A549 (cell line): ENCODE results near the gene LLCFC1. TPM values are rescaled to one million over a fixed set of nuclear protein-coding genes. Genes with fewer than 3 reads are reported as not detected.

Experiments used
- ATAC-seq, 2 experiments: fragments of 200-7000 bp in 1 of 2; fragments of >200 bp in 1 of 2; cut with Nextera tagmentation in 1 of 2; cut with Tn5 transposase in 1 of 2; 3 replicates each; pipeline versions ENCODE4 v1.8.0 to v1.9.1; 2018 to 2020; ENCODE audit warnings: mild to moderate bottlenecking in 1 of 2, moderate library complexity in 1 of 2
- CTCF ChIA-PET: fragments of 300-600 bp; sonication (Branson Sonifier 250); formaldehyde crosslinking; extraction: SDS; loops from one replicate; lab custom pipeline; 2021; ENCODE audit warnings: antibody characterized with exemption, inconsistent platforms; lab: Yijun Ruan, JAX
- POLR2A ChIA-PET: fragments of 350-600 bp; formaldehyde crosslinking; extraction: SDS; loops from one replicate; lab custom pipeline; 2021; ENCODE audit warnings: antibody characterized with exemption, inconsistent platforms; lab: Yijun Ruan, JAX
- DNase-seq, 2 experiments: peaks; one replicate each; pipeline versions ENCODE4 v3.0.0 to v3.0.0-alpha.2; 2011 to 2016; ENCODE audit warnings: low read depth in 1 of 2, low spot score in 1 of 2
- FAIRE-seq: peaks from 2 replicates; lab custom pipeline; 2011; peaks lifted over from hg19 to GRCh38; lab: Jason Lieb, UNC
- H3K27ac ChIP-seq, 2 experiments: fragments of >200 bp; sonication (Bioruptor Twin); formaldehyde crosslinking; 3 replicates each; pipeline ENCODE4 v1.5.1; 2016 to 2017
- H3K4me1 ChIP-seq: fragments of >200 bp; sonication (Bioruptor Twin); formaldehyde crosslinking; 3 replicates; pipeline ENCODE4 v1.6.1; 2016
- H3K4me2 ChIP-seq: fragments of >200 bp; sonication (Bioruptor Twin); formaldehyde crosslinking; 3 replicates; pipeline ENCODE4 v1.6.1; 2016
- H3K4me3 ChIP-seq: fragments of >200 bp; sonication (Bioruptor Twin); formaldehyde crosslinking; 3 replicates; pipeline ENCODE4 v1.5.1; 2016
- H3K9me3 ChIP-seq: fragments of >200 bp; sonication (Bioruptor Twin); formaldehyde crosslinking; 3 replicates; pipeline ENCODE4 v1.6.1; 2016
- CTCF ChIP-seq: fragments of >200 bp; sonication (Bioruptor Twin); formaldehyde crosslinking; IDR thresholded peaks from 3 replicates; pipeline ENCODE4 v1.5.1; 2016
- EHF ChIP-seq: fragments of 250-450 bp; sonication (Bioruptor Pico); IDR thresholded peaks from 2 replicates; pipeline ENCODE4 v1.5.0; 2020; ENCODE audit warnings: mild to moderate bottlenecking
- ELK1 ChIP-seq: fragments of 150-350 bp; IDR thresholded peaks from 2 replicates; pipeline ENCODE4 v1.6.1; 2014; ENCODE audit warnings: low read depth, mild to moderate bottlenecking, low read length
- FOSL2 ChIP-seq, 2 experiments: fragments of 450-650 bp in 1 of 2; fragments of >200 bp in 1 of 2; sonication (Bioruptor Twin) in 1 of 2; formaldehyde crosslinking; IDR thresholded peaks; 2 replicates each; pipeline versions ENCODE4 v1.5.0 to v1.6.1; 2016 to 2020; ENCODE audit warnings: mild to moderate bottlenecking in 1 of 2, moderate library complexity in 1 of 2
- JUNB ChIP-seq: fragments of >200 bp; sonication (Bioruptor Twin); formaldehyde crosslinking; IDR thresholded peaks from 2 replicates; pipeline ENCODE4 v1.6.1; 2016
- KDM1A ChIP-seq: fragments of 200-600 bp; sonication (generic); IDR thresholded peaks from 2 replicates; pipeline ENCODE4 v1.6.1; 2016; ENCODE audit warnings: low read depth, mild to moderate bottlenecking
- KDM5A ChIP-seq: fragments of 200-600 bp; sonication (generic); IDR thresholded peaks from 2 replicates; pipeline ENCODE4 v1.6.1; 2016; ENCODE audit warnings: antibody characterized with exemption, mild to moderate bottlenecking
- MAFK ChIP-seq: fragments of 450-650 bp; IDR thresholded peaks from 2 replicates; pipeline ENCODE4 v1.6.1; 2014; ENCODE audit not compliant: partially characterized antibody
- MAX ChIP-seq: IDR thresholded peaks from 2 replicates; pipeline ENCODE4 v1.6.1; 2012
- NR3C1 ChIP-seq: fragments of >200 bp; sonication (Bioruptor Twin); formaldehyde crosslinking; IDR thresholded peaks from 3 replicates; pipeline ENCODE4 v1.6.1; 2017
- PBX3 ChIP-seq: IDR thresholded peaks from 2 replicates; pipeline ENCODE4 v1.6.1; 2012
- POLR2AphosphoS2 ChIP-seq: conservative IDR thresholded peaks from 2 replicates; pipeline ENCODE4 v1.6.1; 2012; ENCODE audit warnings: low read length, improper control_type of control experiment, inconsistent platforms
- RCOR1 ChIP-seq: fragments of 150-350 bp; IDR thresholded peaks from 2 replicates; pipeline ENCODE4 v1.6.1; 2014; ENCODE audit warnings: antibody characterized with exemption, low read length, low read depth
- RFX5 ChIP-seq: fragments of 450-650 bp; IDR thresholded peaks from 2 replicates; pipeline ENCODE4 v1.7.1; 2014; ENCODE audit warnings: antibody characterized with exemption, mild to moderate bottlenecking, moderate library complexity
- SMC3 ChIP-seq: fragments of >200 bp; sonication (Bioruptor Twin); formaldehyde crosslinking; IDR thresholded peaks from 3 replicates; pipeline ENCODE4 v1.6.1; 2018; ENCODE audit warnings: inconsistent platforms
- SREBF2 ChIP-seq: fragments of 450-650 bp; IDR thresholded peaks from 2 replicates; pipeline ENCODE4 v1.6.1; 2014; ENCODE audit warnings: mild to moderate bottlenecking, moderate library complexity
- ZC3H11A ChIP-seq: fragments of 450-650 bp; IDR thresholded peaks from 2 replicates; pipeline ENCODE4 v1.6.1; 2014; ENCODE audit warnings: antibody characterized with exemption, mild to moderate bottlenecking
- ZFP36 ChIP-seq: fragments of 450-650 bp; IDR thresholded peaks from 2 replicates; pipeline ENCODE4 v1.6.1; 2014; ENCODE audit warnings: borderline replicate concordance; ENCODE audit not compliant: partially characterized antibody
- ZNF302 ChIP-seq: fragments of 250-450 bp; sonication (Bioruptor Pico); IDR thresholded peaks from 2 replicates; pipeline ENCODE4 v1.9.0; 2021; ENCODE audit warnings: inconsistent platforms, mild to moderate bottlenecking, moderate library complexity
- ZSCAN20 ChIP-seq: fragments of 250-450 bp; sonication (Bioruptor Pico); IDR thresholded peaks from 2 replicates; pipeline ENCODE4 v1.8.0; 2022; ENCODE audit warnings: mild to moderate bottlenecking, moderate library complexity
- WGBS: methylation state at CpG from one replicate; pipeline ENCODE4 v1.1.6; 2017; ENCODE audit errors: missing lambda C conversion rate; 5-methylcytosine and 5-hydroxymethylcytosine counted together
- polyA plus RNA-seq, 4 experiments: library from polyadenylated mRNA; depleted of rRNA in 3 of 4; stranded (reverse); fragments of >200 nt; fragmentation: RNase III in 1 of 4; extraction: RNeasy Plus Mini Kit Qiagen cat#74134 plus additional on column Dnase treatment in 1 of 4; gene quantifications; 2 replicates in 3 of 4; 3 replicates in 1 of 4; pipeline ENCODE4 v1.2.3, GENCODE V29; 2011 to 2017

The LLCFC1 gene
- polyA plus RNA-seq, 2 of the 4 experiments (the other 2 are of a cell fraction), result not detected

- DNase-seq (no peak), FAIRE-seq (no peak), ATAC-seq (no peak)
- no peaks in the 10 kb centered on the region for H3K4me1 ChIP-seq
- no peak overlapping the region for H3K27ac ChIP-seq
- H3K4me2 ChIP-seq, result no peak overlapping the region
- 0% methylated on average over 2 of the region's 2 CpGs for WGBS
- CTCF ChIA-PET, result interaction anchor here (1.2 kb wide), 1 partner anchor 46 kb away, joined by 3 read pairs; no protein-coding TSS in a partner anchor
- POLR2A ChIA-PET, result no interaction called here
- H3K4me3 ChIP-seq, result no peak overlapping the region
- no peaks in the 10 kb centered on the region for H3K9me3 ChIP-seq
- TF ChIP-seq EHF (no peak), KDM1A (no peak), FOSL2 (IDR thresholded peaks at IDR 0.05) (no peak), FOSL2 (CRISPR knock-in tag; IDR thresholded peaks at IDR 0.05) (no peak), CTCF (no peak), JUNB (no peak), POLR2AphosphoS2 (no peak), KDM5A (no peak), ZC3H11A (no peak), PBX3 (no peak), MAFK (no peak), RFX5 (no peak), ELK1 (no peak), ZFP36 (no peak), SREBF2 (no peak), SMC3 (no peak)
Measured at GRCh38 chr7:142916508-142916907, 22.8 kb upstream of the LLCFC1 start.

- no peaks in the 10 kb centered on the region for H3K4me1 ChIP-seq
- ChIA-PET CTCF (interaction anchor here (0.6 kb wide), 1 partner anchor 1455 kb away, joined by 3 read pairs; no protein-coding TSS in a partner anchor), POLR2A (no interaction called here)
- H3K4me3 ChIP-seq, result no peak overlapping the region
- 0% methylated on average over 3 of the region's 3 CpGs for WGBS
- no peak overlapping the region for H3K27ac ChIP-seq
- FAIRE-seq, result no peak
- no peak for DNase-seq
- H3K9me3 ChIP-seq, result no peaks in the 10 kb centered on the region
- H3K4me2 ChIP-seq, result no peak overlapping the region
- no peak for ATAC-seq
- TF ChIP-seq ZNF302 (CRISPR knock-in tag) (no peak), EHF (no peak), KDM1A (no peak), ZSCAN20 (CRISPR knock-in tag) (no peak), RFX5 (no peak), ELK1 (no peak), MAFK (no peak), ZC3H11A (no peak), MAX (no peak), NR3C1 (no peak), RCOR1 (no peak), ZFP36 (no peak)
Measured at GRCh38 chr7:142917447-142917846, 21.8 kb upstream of the LLCFC1 start.
